CD4-positive, alpha-beta T cell treated with Interleukin-10 for 1 hour (primary cell): ENCODE measurements around the gene SNAPC2.
A peak's percentile ranks its signal among the peaks of the same experiment; 100 is the strongest.
"Not testable (repeated sequence)": the region's sequence is repeated elsewhere in the genome, so short reads cannot be mapped to it uniquely, and the experiment has no call there.

Experiments used
- DNase-seq: peaks from one replicate; pipeline ENCODE4 v3.0.0-alpha.2; 2020

Gene SNAPC2

DNA sequence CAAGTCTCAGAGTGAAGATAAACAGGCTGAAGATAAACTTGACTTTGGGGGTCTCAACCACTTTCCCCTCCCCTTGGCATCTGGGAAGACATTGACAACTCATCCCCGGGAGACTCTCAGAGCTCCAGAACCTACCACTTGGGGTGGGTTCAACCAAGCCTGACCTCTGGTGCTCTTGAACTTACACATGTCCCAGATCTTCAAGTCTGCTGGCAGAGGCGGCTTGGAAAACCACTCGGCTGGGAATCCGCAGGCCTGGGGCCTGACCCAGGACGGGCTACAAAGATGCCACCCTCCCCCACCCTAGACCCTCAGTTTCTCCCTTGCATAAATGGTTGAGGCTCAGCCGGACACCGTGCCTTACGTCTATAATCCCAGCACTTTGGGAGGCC, 31.3 kb upstream of the SNAPC2 start:
- no peak for DNase-seq

DNA sequence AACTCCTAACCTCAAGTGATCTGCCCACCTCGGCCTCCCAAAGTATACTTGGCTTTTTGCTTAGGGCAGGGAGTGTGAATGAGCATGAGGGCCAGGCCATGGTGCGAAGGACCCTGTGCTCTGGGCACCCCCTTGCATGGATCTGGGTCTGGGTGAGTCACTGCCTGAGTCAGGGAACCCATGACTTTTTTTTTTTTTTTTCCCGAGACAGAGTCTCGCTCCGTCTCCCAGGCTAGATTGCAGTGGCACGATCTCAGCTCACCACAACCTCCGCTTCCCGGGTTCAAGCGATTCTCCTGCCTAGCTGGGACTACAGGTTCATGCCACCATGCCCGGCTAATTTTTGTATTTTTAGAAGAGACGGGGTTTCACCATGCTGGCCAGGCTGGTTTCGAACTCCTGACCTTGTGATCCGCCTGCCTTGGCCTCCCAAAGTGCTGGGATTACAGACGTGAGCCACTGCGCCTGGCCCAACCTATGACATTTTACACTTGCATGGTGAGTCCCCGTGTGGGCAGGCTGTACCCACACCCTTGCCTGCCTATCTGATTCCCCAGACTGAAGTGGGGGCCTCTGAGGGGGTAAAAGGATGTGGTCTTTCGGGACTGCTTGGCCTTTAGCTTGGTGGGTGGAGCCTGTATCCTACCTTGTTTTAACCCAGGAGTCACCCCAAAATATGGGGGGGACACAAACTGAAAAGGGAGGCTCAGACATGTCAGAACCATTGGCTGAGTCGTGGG, 26.6 kb upstream of the SNAPC2 start:
- not testable (repeated sequence) for DNase-seq

DNA sequence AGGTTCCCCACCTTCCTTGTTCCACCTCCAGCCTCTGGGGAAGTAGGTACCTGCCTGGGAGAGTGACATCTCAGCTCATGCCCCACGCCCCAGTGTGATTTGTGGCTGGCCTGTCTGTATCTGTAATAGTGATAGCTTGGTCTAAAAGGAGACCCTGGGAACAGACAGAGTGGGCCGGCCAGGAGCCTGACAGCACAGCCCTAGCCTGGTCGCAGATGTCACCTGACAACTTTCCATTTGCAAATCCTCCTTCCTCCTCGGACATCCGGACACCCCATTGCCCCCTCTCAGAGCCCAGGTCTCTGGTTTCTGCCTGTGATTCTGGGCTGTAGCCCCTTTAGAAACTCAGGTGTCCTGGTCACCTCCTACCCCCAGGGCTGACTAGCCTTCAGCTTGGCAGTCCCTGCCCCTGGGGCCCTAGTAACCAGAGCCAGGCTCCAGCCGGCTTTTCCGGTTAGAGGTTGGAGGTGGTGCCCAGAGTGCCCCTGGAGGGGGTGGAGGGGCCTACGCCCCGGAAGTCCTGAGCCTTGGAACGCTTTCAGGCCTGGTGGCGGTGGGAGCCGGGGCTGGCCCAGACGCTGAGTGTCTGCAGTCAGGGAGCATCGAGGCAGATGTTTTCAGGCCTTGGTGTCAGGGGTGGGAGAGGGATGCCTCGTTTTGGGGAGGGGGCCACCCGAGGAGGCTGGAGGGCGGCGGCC, 25.4 kb upstream of the SNAPC2 start:
- DNase-seq: no peak

DNA sequence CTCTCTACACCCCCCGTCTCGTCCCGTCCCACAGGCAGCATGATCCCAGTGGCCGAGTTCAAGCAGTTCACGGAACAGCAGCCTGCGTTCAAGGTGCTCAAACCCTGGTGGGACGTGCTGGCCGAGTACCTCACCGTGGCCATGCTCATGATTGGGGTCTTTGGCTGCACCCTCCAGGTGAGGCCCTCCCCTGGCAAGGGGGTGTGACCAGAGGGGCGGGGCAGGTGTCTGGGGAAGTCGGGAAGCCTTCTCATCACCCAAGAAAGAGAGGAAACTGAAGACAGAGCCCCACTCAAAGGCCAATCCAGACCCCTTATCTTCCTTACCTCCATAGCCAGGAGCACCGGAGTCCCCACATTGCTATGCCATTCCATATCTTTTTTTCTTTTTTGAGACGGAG, 24.6 kb upstream of the SNAPC2 start:
- no peak for DNase-seq

DNA sequence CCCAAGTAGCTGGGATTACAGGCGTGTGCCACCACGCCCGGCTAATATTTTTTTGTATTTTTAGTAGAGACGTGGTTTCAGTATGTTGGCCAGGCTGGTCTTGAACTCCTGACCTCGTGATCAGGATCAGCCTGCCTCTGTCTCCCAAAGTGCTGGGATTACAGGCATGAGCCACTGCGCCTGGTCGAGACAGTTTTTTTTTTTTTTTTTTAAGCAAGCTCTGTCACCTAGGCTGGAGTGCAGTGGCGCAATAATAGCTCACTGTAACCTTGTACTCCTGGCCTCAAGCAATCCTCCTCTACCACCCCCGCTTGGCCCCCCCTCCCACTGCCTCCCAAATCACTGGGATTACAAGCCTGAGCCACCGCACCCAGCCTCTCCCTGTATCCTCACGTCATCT, 22.8 kb upstream of the SNAPC2 start:
- DNase-seq: no peak

DNA sequence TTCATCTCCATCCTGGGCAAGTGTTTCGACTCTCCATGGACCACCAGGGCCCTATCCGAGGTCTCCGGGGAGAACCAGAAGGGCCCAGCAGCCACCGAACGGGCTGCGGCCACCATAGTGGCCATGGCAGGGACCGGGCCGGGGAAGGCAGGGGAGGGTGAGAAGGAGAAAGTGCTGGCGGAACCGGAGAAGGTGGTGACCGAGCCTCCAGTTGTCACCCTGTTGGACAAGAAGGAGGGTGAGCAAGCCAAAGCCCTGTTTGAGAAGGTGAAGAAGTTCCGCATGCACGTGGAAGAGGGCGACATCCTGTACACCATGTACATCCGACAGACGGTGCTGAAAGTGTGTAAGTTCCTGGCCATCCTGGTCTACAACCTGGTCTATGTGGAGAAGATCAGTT, 21.2 kb upstream of the SNAPC2 start:
- no peak for DNase-seq

DNA sequence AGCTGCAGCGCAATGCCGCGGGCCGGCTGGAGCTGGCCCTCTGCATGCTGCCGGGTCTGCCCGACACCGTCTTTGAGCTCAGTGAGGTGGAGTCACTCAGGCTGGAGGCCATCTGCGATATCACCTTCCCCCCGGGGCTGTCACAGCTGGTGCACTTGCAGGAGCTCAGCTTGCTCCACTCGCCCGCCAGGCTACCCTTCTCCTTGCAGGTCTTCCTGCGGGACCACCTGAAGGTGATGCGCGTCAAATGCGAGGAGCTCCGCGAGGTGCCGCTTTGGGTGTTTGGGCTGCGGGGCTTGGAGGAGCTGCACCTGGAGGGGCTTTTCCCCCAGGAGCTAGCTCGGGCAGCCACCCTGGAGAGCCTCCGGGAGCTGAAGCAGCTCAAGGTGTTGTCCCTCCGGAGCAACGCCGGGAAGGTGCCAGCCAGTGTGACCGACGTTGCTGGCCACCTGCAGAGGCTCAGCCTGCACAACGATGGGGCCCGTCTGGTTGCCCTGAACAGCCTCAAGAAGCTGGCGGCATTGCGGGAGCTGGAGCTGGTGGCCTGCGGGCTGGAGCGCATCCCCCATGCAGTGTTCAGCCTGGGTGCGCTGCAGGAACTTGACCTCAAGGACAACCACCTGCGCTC, 20.3 kb upstream of the SNAPC2 start:
- no peak for DNase-seq

DNA sequence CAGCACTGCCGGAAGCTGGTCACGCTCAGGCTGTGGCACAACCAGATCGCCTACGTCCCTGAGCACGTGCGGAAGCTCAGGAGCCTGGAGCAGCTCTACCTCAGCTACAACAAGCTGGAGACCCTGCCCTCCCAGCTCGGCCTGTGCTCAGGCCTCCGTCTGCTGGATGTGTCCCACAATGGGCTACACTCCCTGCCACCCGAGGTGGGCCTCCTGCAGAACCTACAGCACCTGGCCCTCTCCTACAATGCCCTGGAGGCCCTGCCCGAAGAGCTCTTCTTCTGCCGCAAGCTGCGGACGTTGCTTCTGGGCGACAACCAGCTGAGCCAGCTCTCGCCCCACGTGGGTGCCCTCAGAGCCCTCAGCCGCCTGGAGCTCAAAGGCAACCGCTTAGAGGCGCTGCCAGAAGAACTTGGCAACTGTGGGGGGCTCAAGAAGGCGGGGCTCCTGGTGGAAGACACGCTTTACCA, 19.7 kb upstream of the SNAPC2 start:
- DNase-seq: no peak

DNA sequence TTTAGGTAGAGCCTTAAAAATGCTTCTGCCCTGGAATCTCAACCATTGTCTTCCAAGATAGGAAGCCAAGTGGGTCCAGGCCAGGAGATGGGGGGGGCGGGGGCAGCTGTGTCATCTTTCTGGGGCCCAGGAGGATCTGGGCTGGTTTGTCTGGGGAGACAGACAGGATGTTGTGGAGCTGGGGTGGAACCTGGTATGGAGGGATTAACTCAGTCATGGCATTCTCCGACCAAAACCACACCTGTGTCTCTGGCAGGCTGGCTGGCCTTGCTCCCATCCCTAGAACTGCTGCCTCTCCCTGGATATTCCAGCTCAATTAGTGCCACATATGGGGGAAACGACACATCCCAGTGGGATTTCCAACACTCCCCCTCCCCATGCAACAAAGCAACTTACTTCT, 19.2 kb upstream of the SNAPC2 start:
- no peak for DNase-seq

DNA sequence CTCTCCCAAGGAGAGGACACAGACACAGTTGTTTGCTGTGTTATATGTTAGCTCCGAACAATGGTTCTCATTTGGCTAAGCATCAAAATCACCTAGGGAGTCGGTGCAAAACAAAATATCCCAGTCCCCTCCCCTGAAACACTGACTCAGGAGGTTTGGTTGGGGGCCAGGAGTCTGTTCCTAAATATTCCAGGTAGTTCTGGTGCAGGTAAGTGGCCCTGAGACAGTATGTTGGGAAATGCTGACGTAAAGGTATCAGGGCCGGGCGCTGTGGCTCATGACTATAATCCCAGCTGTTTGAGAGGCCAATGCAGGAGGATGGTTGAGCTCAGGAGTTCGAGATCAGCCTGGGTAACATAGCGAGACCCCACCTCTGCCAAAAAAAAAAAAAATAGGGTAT, 18.8 kb upstream of the SNAPC2 start:
- no peak for DNase-seq

DNA sequence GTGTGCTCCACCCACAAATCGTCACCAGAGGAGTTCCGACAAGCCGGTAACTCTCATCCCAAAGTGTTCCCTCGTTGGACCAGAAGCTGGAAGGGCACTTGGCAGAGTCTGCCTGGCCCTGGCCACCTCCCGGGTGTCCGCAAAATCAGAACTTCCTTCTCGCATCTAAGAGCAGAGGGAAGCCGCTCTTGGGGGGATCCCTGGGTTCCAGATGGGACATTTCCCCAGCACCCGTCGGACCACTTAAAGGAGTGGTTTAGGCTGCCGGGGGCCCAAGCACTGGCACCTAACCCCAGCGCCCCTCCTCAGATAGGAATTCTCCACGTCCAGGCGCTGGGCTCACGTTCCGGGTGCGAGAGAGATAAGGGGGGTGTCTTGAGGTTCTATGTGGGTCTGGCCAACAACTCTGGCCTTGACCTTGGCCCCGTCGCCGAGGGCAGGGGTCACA, 17.3 kb upstream of the SNAPC2 start:
- DNase-seq: no peak

DNA sequence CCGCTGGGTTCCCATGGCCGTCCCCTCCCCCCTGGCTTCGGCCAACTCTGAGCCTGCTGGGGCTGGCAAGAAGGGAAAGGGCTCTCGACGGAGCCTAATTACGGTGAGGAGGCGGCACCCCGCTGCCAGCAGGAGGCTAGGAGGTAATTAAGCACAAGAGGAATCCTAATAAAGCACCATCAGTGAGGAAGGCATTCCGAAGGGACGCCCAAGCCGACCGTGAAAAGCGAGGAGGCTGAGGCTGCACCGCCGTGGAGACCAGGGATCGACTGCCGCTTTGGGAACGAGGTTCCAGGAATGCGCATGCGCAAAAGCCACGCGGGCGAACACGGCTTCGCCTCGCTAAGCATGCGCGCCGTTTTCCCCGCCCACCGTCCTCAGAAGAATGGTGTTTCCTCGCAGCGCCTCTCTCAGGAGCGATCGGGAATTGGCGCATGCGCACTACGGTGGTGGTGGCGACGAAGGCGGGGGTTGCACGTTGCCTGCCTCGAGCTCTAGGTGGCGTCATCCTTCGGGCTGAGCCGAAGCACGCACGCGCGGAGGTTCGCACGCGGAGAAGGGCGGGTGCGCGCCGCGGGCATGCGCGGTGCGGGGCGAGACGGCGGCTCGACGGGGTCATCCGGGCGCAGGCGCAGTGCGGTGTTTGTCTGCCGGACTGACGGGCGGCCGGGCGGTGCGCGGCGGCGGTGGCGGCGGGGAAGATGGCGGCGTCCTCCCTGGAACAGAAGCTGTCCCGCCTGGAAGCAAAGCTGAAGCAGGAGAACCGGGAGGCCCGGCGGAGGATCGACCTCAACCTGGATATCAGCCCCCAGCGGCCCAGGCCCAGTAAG, 16.7 kb upstream of the SNAPC2 start, which contains the start of gene MAP2K7:
Gene MAP2K7 (plus strand): TSS at position 634 of the 830 bp plus-strand sequence. CDS start 68 bp downstream, at position 702.
- peak; percentile 100 for DNase-seq

DNA sequence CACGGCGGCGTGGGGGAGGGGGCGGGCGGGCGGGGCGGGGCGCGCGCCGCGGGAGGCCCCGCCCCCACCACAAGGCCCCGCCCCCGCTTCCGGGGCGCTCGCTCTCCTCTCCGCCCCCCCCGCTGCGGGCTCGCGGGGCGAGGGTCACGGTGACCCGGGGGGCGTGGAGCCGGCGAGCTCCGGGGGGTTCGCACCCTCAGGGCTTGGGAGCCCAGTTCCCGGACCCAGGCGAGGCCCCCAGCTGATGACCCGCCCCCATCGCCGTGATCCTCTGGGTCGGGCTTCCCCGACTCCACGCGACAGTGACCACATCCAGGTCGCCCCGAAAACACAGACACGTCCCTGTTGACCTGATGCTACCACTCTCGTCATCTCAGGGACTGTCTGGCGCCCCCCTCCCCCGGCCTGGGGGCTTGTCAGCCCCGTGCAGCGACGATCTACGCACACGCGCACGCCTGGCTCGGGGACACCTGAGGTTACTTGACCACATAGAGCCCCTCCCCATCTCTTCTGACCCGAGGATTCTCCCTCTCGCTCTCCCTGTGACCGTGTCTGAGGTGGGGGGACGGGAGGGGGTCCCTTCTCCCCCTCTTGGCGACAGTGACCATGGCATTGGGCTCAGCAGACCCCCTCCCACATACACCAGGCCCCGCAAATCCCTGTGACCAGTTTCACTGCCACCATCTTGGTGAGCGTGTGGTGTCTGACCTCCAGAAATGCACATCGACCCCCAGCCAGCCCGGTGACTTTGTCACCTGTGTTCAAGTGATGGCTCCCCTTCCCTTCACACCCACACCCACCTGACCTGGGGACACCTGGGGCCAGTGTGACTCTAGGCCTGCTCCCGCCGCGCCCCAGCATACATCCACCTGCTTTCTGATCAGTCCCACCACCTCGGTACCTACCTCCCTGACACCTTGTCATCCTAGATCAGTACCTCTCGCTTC, 15.8 kb upstream of the SNAPC2 start:
- DNase-seq: peak; percentile 90

DNA sequence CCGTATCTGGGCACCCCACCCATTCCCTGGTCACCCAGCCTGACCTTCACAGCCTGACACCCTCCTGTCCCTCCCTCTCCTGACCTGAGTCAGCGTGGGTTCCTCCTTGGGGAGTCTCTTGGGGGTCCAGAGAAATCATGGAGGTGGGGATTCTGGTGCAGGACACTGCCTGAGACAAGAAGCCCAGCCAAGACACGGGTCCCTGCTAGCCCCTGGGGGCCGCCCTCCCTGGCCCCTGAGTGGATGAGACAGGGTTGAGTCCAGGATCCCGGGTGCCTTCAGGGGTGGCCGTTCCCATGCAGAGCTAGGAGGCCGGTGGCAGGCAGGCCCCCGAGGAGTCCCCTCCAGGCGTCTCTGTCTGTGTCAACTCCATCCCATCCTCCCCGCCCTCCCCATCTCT, 14.9 kb upstream of the SNAPC2 start:
- DNase-seq: no peak

DNA sequence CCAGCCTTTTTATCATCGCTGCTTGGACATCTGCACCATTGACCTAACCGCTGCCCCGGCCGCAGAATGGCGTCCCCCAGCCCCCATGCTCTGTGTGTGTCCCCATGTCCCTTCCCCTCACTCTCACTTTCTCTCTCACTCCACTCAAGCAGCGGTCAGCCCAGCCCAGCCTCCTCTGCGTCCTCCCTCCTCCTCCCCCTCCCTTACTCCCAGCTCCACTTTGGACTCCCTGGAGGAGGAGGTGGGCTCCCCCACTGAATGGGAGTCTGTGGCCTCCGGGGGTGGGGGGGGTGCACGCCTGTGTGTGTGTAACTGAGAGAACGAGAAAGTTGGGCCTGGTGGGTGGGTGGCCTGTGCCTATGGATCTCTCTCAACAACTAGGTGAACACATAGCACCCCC, 14.3 kb upstream of the SNAPC2 start:
- DNase-seq: no peak

DNA sequence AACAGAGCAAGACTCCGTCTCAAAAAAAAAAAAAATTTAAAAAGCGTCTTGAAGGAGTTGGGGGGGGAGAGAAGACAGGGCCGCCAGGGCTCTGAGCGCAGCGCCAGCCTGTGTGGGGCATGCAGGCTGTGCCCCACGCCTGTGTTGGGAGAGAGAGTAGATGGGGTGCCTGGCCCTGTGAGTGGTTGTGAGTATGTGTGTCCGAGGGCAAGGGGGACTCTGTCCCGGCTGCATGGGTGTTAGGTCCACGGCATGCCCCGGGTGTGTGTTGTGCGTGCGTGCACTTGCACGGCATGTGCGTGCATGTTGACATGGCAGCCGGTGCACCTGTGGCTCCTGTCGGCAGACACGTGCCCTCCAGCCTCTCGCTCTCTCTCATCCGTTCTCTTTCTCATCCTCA, 13.0 kb upstream of the SNAPC2 start:
- no peak for DNase-seq

DNA sequence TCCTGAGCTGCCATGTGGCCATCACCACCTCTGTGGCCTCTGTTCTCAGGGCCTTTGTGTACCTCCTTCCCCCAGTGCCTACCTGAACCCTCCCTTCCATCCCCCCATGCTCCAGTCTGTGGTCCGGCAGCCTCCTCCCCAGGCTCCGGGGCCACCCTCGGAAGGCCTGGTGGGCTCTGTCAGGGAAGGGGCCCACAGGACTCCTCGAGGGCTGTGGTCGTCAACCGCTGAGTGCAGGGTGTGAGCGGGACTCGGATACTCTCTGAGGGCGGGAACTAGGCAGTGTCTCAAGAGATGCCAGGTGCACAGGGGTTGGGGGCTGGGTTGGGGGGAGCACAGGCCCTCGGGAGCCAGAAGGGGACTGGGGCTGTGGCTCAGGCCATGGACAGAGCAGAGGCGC, 12.6 kb upstream of the SNAPC2 start:
- no peak for DNase-seq

DNA sequence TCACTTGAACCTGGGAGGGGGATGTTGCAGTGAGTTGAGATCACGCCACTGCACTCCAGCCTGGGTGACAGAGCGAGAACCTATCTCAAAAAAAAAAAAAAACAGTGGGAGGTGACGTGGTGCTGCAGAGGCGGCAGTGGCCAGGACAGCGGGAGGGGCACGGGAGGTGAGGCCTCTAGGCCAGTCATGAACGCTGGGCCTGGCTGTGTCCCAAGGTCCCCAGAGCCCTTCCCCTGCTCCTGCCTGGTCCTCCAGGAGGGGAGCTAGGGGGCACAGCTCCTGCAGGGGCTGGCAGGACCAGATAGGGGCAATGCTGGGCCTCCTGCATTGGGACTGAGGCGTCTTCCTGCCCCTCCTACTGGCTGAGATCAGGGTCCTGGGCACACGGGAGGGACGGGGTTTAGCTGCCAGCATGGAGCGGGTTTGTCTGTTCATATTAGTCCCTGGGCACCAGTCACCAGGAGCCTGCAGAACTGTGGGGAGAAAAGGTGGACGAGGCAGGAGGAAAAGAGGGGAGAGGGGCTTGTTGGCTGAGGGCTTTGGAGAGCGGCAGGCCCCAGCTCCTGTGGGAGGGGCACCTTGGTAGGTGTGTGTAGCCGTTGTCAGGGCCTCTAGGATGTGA, 11.9 kb upstream of the SNAPC2 start:
- DNase-seq: no peak

DNA sequence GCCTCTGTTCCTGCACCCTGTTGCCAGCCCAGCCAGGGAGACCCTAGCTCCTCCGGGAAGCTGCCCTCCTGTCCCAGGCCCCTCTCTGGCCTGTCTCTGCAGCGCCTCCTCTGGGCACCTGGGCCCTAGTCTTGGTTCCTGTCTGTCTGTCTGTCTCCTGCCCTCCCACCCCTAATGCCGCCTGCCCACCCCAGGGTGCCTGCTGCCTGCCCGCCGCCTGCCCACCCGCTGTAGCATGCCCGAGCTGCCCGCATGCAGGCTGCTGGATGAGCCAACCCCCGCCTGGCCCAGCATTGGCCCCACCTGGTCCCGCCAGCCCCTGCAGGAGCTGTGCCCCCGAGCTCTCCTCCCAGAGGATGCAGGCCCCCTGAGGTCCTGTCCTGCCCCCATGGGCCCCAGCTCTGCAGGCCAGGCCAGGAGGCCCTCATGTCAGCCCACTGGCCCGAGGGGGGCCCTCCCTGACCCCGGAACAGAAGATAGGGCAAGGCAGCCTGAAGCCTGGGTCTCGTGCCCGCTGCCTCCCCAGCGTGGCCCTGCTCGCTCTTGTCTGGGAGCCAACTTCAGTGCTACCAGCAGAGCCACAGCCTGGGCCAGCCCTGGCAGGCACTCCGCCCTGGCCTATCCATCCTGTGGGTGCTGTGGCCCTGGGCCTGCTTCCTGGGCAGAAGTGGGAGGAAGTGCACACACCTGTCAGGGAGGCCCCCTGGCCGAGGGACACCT, 11.2 kb upstream of the SNAPC2 start:
- no peak for DNase-seq

DNA sequence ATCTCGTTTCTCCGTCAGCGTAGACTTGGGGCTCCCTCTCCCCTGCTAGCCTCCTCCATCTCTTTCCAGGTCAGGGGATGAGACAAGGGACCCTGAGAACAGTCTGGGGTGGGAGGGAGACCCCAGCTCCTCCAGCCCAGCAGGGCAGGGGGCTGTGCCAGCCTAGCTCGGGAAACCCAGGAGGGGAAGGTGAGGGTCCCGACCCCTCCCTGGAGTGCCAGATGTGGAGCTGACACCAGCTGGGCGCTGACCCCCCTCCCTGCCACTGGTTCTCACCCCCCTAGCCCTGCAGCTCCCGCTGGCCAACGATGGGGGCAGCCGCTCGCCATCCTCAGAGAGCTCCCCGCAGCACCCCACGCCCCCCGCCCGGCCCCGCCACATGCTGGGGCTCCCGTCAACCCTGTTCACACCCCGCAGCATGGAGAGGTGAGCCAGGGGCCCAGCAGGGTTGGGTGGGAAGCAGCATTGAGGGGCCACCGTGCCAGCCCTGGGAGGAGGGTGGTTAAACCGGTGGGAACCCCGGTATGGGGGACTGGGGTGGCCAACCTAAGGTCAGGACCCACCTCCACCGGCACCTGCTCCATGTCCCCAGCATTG, 10.6 kb upstream of the SNAPC2 start:
- DNase-seq: no peak
